ENCODE results near the gene CTSD. TPM values are rescaled to one million over a fixed set of nuclear protein-coding genes. Genes with fewer than 3 reads are reported as not detected.

The CTSD gene
- total RNA-seq, 1 donor = 519 TPM

GRCh38 chr11:1714908-1715885, 48.5 kb downstream of the CTSD start:
- no peaks in the 10 kb centered on the region for H3K4me1 ChIP-seq (ENCODE audit: insufficient read depth, low read length)
- H3K36me3 ChIP-seq (ENCODE audit: insufficient read depth, low read length) = no peaks in the 10 kb centered on the region
- no peaks in the 10 kb centered on the region for H3K9me3 ChIP-seq (ENCODE audit: low read depth, low read length)
- no peaks in the 10 kb centered on the region for H3K79me2 ChIP-seq (ENCODE audit: insufficient read depth, low read length)
- no peak overlapping the region for H3K4me2 ChIP-seq (ENCODE audit: insufficient read depth, low read length)
- no peak for TF ChIP-seq CTCF (IDR thresholded peaks at IDR 0.05; ENCODE audit: extremely low read depth, low read depth, low read length)
- peaks cover 15% of the 10 kb centered on the region for H3K27me3 ChIP-seq (ENCODE audit: insufficient read depth, low read length)
- no peak overlapping the region for H3K4me3 ChIP-seq (ENCODE audit: insufficient read depth, low read length)
- DNase-seq (ENCODE audit: insufficient read length, low spot score, missing footprints) = no peak
- no peak overlapping the region for H3K27ac ChIP-seq (ENCODE audit: low read depth, low read length)
- no peaks in the 10 kb centered on the region for H4K20me1 ChIP-seq (ENCODE audit: insufficient read depth, low read length)
- H2AFZ ChIP-seq (ENCODE audit: low read length) = no peak overlapping the region

GRCh38 chr11:1708716-1709115, 55.0 kb downstream of the CTSD start:
- H3K27ac ChIP-seq (ENCODE audit: low read depth, low read length) = no peak overlapping the region
- H3K4me1 ChIP-seq (ENCODE audit: insufficient read depth, low read length) = no peaks in the 10 kb centered on the region
- no peak overlapping the region for H3K4me3 ChIP-seq (ENCODE audit: insufficient read depth, low read length)
- no peaks in the 10 kb centered on the region for H3K36me3 ChIP-seq (ENCODE audit: insufficient read depth, low read length)
- H3K9me3 ChIP-seq (ENCODE audit: low read depth, low read length) = no peaks in the 10 kb centered on the region
- peak; percentile 57 for DNase-seq (ENCODE audit: insufficient read length, low spot score, missing footprints)
- H2AFZ ChIP-seq (ENCODE audit: low read length) = no peak overlapping the region
- H3K79me2 ChIP-seq (ENCODE audit: insufficient read depth, low read length) = no peaks in the 10 kb centered on the region
- no peak for TF ChIP-seq CTCF (IDR thresholded peaks at IDR 0.05; ENCODE audit: extremely low read depth, low read depth, low read length)
- peaks cover 27% of the 10 kb centered on the region for H3K27me3 ChIP-seq (ENCODE audit: insufficient read depth, low read length)
- no peaks in the 10 kb centered on the region for H4K20me1 ChIP-seq (ENCODE audit: insufficient read depth, low read length)
- H3K4me2 ChIP-seq (ENCODE audit: insufficient read depth, low read length) = no peak overlapping the region

- no peak overlapping the region for H3K27ac ChIP-seq (ENCODE audit: low read depth, low read length)
- H4K20me1 ChIP-seq (ENCODE audit: insufficient read depth, low read length) = no peaks in the 10 kb centered on the region
- peaks cover 27% of the 10 kb centered on the region for H3K27me3 ChIP-seq (ENCODE audit: insufficient read depth, low read length)
- no peaks in the 10 kb centered on the region for H3K4me1 ChIP-seq (ENCODE audit: insufficient read depth, low read length)
- H3K9me3 ChIP-seq (ENCODE audit: low read depth, low read length) = no peaks in the 10 kb centered on the region
- no peak overlapping the region for H3K4me2 ChIP-seq (ENCODE audit: insufficient read depth, low read length)
- no peak for TF ChIP-seq CTCF (IDR thresholded peaks at IDR 0.05; ENCODE audit: extremely low read depth, low read depth, low read length)
- H3K4me3 ChIP-seq (ENCODE audit: insufficient read depth, low read length) = no peak overlapping the region
- H3K79me2 ChIP-seq (ENCODE audit: insufficient read depth, low read length) = no peaks in the 10 kb centered on the region
- no peak overlapping the region for H2AFZ ChIP-seq (ENCODE audit: low read length)
- H3K36me3 ChIP-seq (ENCODE audit: insufficient read depth, low read length) = no peaks in the 10 kb centered on the region
- no peak for DNase-seq (ENCODE audit: insufficient read length, low spot score, missing footprints)
These were observed 56.0 kb downstream of the CTSD start for GRCh38 chr11:1707751-1708150.

GRCh38 chr11:1706634-1707400, 56.9 kb downstream of the CTSD start:
- Histone ChIP-seq H3K4me1 (ENCODE audit: insufficient read depth, low read length) (no peaks in the 10 kb centered on the region), H3K27ac (ENCODE audit: low read depth, low read length) (no peak overlapping the region), H2AFZ (ENCODE audit: low read length) (no peak overlapping the region), H3K9me3 (ENCODE audit: low read depth, low read length) (no peaks in the 10 kb centered on the region), H3K79me2 (ENCODE audit: insufficient read depth, low read length) (no peaks in the 10 kb centered on the region), H3K4me3 (ENCODE audit: insufficient read depth, low read length) (no peak overlapping the region), H3K27me3 (ENCODE audit: insufficient read depth, low read length) (peaks cover 27% of the 10 kb centered on the region), H3K4me2 (ENCODE audit: insufficient read depth, low read length) (no peak overlapping the region), H3K36me3 (ENCODE audit: insufficient read depth, low read length) (no peaks in the 10 kb centered on the region), H4K20me1 (ENCODE audit: insufficient read depth, low read length) (no peaks in the 10 kb centered on the region)
- DNase-seq (ENCODE audit: insufficient read length, low spot score, missing footprints) = peak; percentile 10
- no peak for TF ChIP-seq CTCF (IDR thresholded peaks at IDR 0.05; ENCODE audit: extremely low read depth, low read depth, low read length)
